NOMO-1 treated with DMSO at 0.1 percent for 48 hours (cell line): ENCODE measurements around the gene CRISP2.

Experiments used
- DNase-seq: peaks from one replicate; lab custom pipeline; 2025; ENCODE audit not compliant: unreplicated experiment; lab: John Stamatoyannopoulos, UW

Gene CRISP2

GRCh38 chr6:49662231-49662891, 51.0 kb downstream of the CRISP2 start:
- no peak for DNase-seq

GRCh38 chr6:49653942-49654341, 59.4 kb downstream of the CRISP2 start:
- DNase-seq: no peak

- no peak for DNase-seq
Measured at GRCh38 chr6:49653438-49653837, 59.9 kb downstream of the CRISP2 start.

DNA sequence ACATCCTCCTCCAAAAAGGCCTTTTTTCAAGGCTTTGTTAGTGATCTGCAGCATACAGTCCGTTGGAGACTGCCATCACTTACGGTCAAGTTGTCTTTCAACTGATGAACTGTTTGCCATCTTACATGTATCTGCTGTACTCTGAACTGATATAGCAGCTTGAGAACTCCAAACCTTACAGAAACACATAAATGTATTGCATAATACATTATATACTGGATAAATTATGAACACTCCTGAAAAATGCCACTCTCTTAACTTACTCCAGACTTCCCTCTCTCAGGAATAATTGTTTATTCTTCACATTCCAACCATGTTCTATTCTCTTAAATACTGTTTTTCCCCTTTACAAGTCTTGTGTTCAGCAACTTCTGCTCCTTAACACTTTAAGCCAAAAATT, 62.1 kb downstream of the CRISP2 start:
- no peak for DNase-seq

DNA sequence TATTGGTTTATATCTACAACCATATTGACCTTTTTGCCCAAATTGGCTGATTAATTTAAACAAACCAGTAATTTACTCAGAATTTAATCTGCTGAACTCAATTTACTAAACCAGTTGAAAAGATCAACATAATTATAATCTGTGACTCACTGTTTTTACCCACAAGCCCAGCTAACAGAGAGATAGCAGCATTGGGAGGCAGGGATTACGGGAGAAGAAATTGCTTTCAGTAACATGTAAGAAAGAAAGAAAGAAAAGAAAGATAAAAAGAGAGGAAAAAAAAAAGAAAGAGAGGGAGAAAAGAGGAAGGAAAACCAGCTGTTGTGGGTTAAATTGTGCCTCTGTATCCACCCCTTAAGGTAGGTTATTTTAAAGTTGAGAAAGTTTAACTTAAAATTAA, 63.4 kb downstream of the CRISP2 start:
- DNase-seq: no peak

DNA sequence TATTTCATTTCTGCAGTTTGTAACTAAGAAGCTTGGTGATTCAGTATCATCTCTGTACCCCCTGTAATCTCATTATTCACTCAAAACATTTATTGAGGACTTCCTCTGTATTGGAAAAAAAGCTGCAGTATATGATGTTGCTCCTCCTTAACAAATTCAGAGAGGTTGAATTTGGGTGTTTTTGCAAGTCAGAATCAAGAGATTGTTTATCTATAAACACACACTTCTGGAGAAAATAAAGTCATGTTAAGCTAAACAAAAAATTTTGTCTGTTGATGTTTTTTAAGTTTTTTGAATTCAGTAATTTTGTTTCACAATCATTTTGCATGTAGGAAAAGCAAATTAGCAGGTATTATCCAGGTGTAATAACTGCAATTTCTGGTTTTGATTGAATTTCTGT, 65.3 kb downstream of the CRISP2 start:
- DNase-seq: no peak

DNA sequence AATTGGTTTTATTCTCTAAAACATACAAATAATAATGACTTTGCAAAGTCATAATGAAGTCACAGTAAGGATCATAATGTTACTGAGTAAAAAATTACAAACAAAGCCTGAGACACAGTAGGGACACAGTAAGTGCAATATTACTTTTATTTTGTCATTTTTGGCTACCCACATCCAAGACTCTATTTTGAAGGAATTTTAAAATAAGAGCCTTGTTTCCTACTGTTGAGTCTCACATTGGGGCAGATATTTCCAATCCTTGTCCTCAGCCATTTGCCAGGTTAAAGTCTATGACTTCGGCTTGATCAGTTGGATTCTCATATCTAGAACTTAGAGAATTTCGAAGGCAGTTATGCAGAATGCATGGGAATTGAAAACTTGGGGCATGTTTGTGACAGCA, 65.9 kb downstream of the CRISP2 start:
- no peak for DNase-seq

GRCh38 chr6:49646942-49647341, 66.4 kb downstream of the CRISP2 start:
- DNase-seq: no peak

- DNase-seq: no peak
Measured at GRCh38 chr6:49646130-49646824, 67.1 kb downstream of the CRISP2 start.

GRCh38 chr6:49645139-49645538, 68.2 kb downstream of the CRISP2 start:
- DNase-seq: no peak
